ENCODE data around the gene ADAMTS18. TPM values are rescaled to one million over a fixed set of nuclear protein-coding genes. Genes with fewer than 3 reads are reported as not detected.

The ADAMTS18 gene
- total and polyA plus RNA-seq, 2 experiments from 2014 or later, result 2.7 to 5.5 TPM

- DNase-seq (ENCODE audit: low spot score), result no peak
- 86% methylated on average over 4 of the region's 4 CpGs for WGBS (ENCODE audit: low lambda C conversion rate, missing lambda C conversion rate)
These were observed 24.4 kb downstream of the ADAMTS18 start for GRCh38 chr16:77410449-77410848.

GRCh38 chr16:77409311-77409710 lies 25.5 kb downstream of the ADAMTS18 start:
- Histone ChIP-seq H3K9me3 (ENCODE audit: low read depth) (peaks cover 9% of the 10 kb centered on the region), H3K9me2 (replicated peaks; ENCODE audit: insufficient read depth) (no peaks in the 10 kb centered on the region), H3K27me3 (no peaks in the 10 kb centered on the region), H3K4me1 (ENCODE audit: insufficient read depth) (no peaks in the 10 kb centered on the region), H3K27ac (no peak overlapping the region), H3K4me3 (no peak overlapping the region), H2AFZ (no peak overlapping the region), H3K4me2 (no peak overlapping the region), H3K79me2 (no peaks in the 10 kb centered on the region), H3K36me3 (replicated peaks; ENCODE audit: insufficient read depth, low read depth) (no peaks in the 10 kb centered on the region), H4K20me1 (ENCODE audit: insufficient read depth, poor library complexity, severe bottlenecking) (no peaks in the 10 kb centered on the region)
- DNase-seq (ENCODE audit: low spot score), result peak; percentile 56
- TF ChIP-seq EZH2phosphoT487 (IDR thresholded peaks at IDR 0.05; ENCODE audit: low read depth, severe bottlenecking, unreplicated experiment) (no peak), EZH2 (IDR thresholded peaks at IDR 0.05; ENCODE audit: borderline replicate concordance) (no peak)
- TF ChIP-seq, protein P1, sequence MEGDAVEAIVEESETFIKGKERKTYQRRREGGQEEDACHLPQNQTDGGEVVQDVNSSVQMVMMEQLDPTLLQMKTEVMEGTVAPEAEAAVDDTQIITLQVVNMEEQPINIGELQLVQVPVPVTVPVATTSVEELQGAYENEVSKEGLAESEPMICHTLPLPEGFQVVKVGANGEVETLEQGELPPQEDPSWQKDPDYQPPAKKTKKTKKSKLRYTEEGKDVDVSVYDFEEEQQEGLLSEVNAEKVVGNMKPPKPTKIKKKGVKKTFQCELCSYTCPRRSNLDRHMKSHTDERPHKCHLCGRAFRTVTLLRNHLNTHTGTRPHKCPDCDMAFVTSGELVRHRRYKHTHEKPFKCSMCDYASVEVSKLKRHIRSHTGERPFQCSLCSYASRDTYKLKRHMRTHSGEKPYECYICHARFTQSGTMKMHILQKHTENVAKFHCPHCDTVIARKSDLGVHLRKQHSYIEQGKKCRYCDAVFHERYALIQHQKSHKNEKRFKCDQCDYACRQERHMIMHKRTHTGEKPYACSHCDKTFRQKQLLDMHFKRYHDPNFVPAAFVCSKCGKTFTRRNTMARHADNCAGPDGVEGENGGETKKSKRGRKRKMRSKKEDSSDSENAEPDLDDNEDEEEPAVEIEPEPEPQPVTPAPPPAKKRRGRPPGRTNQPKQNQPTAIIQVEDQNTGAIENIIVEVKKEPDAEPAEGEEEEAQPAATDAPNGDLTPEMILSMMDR (IDR thresholded peaks at IDR 0.05; ENCODE audit: poor library complexity), result no peak
- WGBS (ENCODE audit: low lambda C conversion rate, missing lambda C conversion rate), result 11% methylated on average over 5 of the region's 5 CpGs

More at GRCh38 chr16:77410449-77410848, 24.4 kb downstream of the ADAMTS18 start:
- Histone ChIP-seq H3K9me3 (ENCODE audit: low read depth) (peaks cover 9% of the 10 kb centered on the region), H3K36me3 (replicated peaks; ENCODE audit: insufficient read depth, low read depth) (no peaks in the 10 kb centered on the region), H2AFZ (no peak overlapping the region), H3K4me1 (ENCODE audit: insufficient read depth) (no peaks in the 10 kb centered on the region), H3K79me2 (no peaks in the 10 kb centered on the region), H3K4me3 (no peak overlapping the region), H3K27me3 (no peaks in the 10 kb centered on the region), H3K27ac (no peak overlapping the region), H3K4me2 (no peak overlapping the region), H3K9me2 (replicated peaks; ENCODE audit: insufficient read depth) (no peaks in the 10 kb centered on the region), H4K20me1 (ENCODE audit: insufficient read depth, poor library complexity, severe bottlenecking) (no peaks in the 10 kb centered on the region)
- TF ChIP-seq EZH2phosphoT487 (IDR thresholded peaks at IDR 0.05; ENCODE audit: low read depth, severe bottlenecking, unreplicated experiment), result no peak
- no peak for TF ChIP-seq EZH2 (IDR thresholded peaks at IDR 0.05; ENCODE audit: borderline replicate concordance)
- TF ChIP-seq, protein P1 (IDR thresholded peaks at IDR 0.05; ENCODE audit: poor library complexity), result no peak

- H2AFZ ChIP-seq, result no peak overlapping the region
- no peak overlapping the region for H3K4me3 ChIP-seq
- no peaks in the 10 kb centered on the region for H4K20me1 ChIP-seq (ENCODE audit: insufficient read depth, poor library complexity, severe bottlenecking)
- H3K27me3 ChIP-seq, result no peaks in the 10 kb centered on the region
- DNase-seq (ENCODE audit: low spot score), result no peak
- H3K27ac ChIP-seq, result no peak overlapping the region
- no peak overlapping the region for H3K4me2 ChIP-seq
- no peaks in the 10 kb centered on the region for H3K79me2 ChIP-seq
- TF ChIP-seq, protein P1 (IDR thresholded peaks at IDR 0.05; ENCODE audit: poor library complexity), result no peak
- TF ChIP-seq EZH2phosphoT487 (IDR thresholded peaks at IDR 0.05; ENCODE audit: low read depth, severe bottlenecking, unreplicated experiment), result no peak
- no peak for TF ChIP-seq EZH2 (IDR thresholded peaks at IDR 0.05; ENCODE audit: borderline replicate concordance)
- H3K9me3 ChIP-seq (ENCODE audit: low read depth), result peaks cover 9% of the 10 kb centered on the region
- H3K4me1 ChIP-seq (ENCODE audit: insufficient read depth), result no peaks in the 10 kb centered on the region
- H3K9me2 ChIP-seq (replicated peaks; ENCODE audit: insufficient read depth), result no peaks in the 10 kb centered on the region
- no peaks in the 10 kb centered on the region for H3K36me3 ChIP-seq (replicated peaks; ENCODE audit: insufficient read depth, low read depth)
These were observed 26.2 kb downstream of the ADAMTS18 start for GRCh38 chr16:77408607-77409006.

- Histone ChIP-seq H3K27me3 (no peaks in the 10 kb centered on the region), H3K27ac (no peak overlapping the region), H3K36me3 (replicated peaks; ENCODE audit: insufficient read depth, low read depth) (no peaks in the 10 kb centered on the region), H3K9me2 (replicated peaks; ENCODE audit: insufficient read depth) (no peaks in the 10 kb centered on the region), H2AFZ (no peak overlapping the region), H3K79me2 (no peaks in the 10 kb centered on the region), H3K9me3 (ENCODE audit: low read depth) (peaks cover 9% of the 10 kb centered on the region), H3K4me3 (no peak overlapping the region), H4K20me1 (ENCODE audit: insufficient read depth, poor library complexity, severe bottlenecking) (no peaks in the 10 kb centered on the region), H3K4me1 (ENCODE audit: insufficient read depth) (no peaks in the 10 kb centered on the region), H3K4me2 (no peak overlapping the region)
- WGBS (ENCODE audit: low lambda C conversion rate, missing lambda C conversion rate), result 97% methylated on average over 1 of the region's 1 CpG
- DNase-seq (ENCODE audit: low spot score), result no peak
- no peak for TF ChIP-seq EZH2 (IDR thresholded peaks at IDR 0.05; ENCODE audit: borderline replicate concordance)
- TF ChIP-seq, protein P1 (IDR thresholded peaks at IDR 0.05; ENCODE audit: poor library complexity), result peak; percentile 9
These were observed 28.2 kb downstream of the ADAMTS18 start for GRCh38 chr16:77406680-77407079.

All from hepatocyte (in vitro differentiated cells).